Measurements from ENCODE around the gene PDE1A.

Gene PDE1A

GRCh38 chr2:182381225-182381624 lies 45.6 kb downstream of the PDE1A start:
- peaks cover 18% of the 10 kb centered on the region for H3K9me3 Mint-ChIP-seq
- H3K4me1 Mint-ChIP-seq: no peaks in the 10 kb centered on the region
- no peaks in the 10 kb centered on the region for H3K27me3 Mint-ChIP-seq
- CTCF ChIA-PET: no interaction called here
- no peak for DNase-seq
- H3K27ac Mint-ChIP-seq: no peak overlapping the region
- H3K36me3 Mint-ChIP-seq: no peaks in the 10 kb centered on the region
- H3K4me3 Mint-ChIP-seq: no peak overlapping the region

GRCh38 chr2:182379241-182379640 lies 47.6 kb downstream of the PDE1A start:
- H3K27ac Mint-ChIP-seq: no peak overlapping the region
- H3K4me1 Mint-ChIP-seq: no peaks in the 10 kb centered on the region
- DNase-seq: no peak
- H3K9me3 Mint-ChIP-seq: peaks cover 19% of the 10 kb centered on the region
- CTCF ChIA-PET: no interaction called here
- H3K36me3 Mint-ChIP-seq: no peaks in the 10 kb centered on the region
- no peaks in the 10 kb centered on the region for H3K27me3 Mint-ChIP-seq
- no peak overlapping the region for H3K4me3 Mint-ChIP-seq

GRCh38 chr2:182378759-182379158 lies 48.1 kb downstream of the PDE1A start:
- CTCF ChIA-PET: no interaction called here
- Mint-ChIP-seq H3K9me3 (peaks cover 17% of the 10 kb centered on the region), H3K4me3 (no peak overlapping the region), H3K27ac (no peak overlapping the region), H3K4me1 (no peaks in the 10 kb centered on the region), H3K36me3 (no peaks in the 10 kb centered on the region), H3K27me3 (no peaks in the 10 kb centered on the region)
- DNase-seq: no peak

GRCh38 chr2:182377467-182377866 lies 49.4 kb downstream of the PDE1A start:
- no peaks in the 10 kb centered on the region for H3K4me1 Mint-ChIP-seq
- H3K27me3 Mint-ChIP-seq: no peaks in the 10 kb centered on the region
- no peak overlapping the region for H3K27ac Mint-ChIP-seq
- CTCF ChIA-PET: no interaction called here
- H3K9me3 Mint-ChIP-seq: peaks cover 21% of the 10 kb centered on the region
- no peak overlapping the region for H3K4me3 Mint-ChIP-seq
- DNase-seq: no peak
- no peaks in the 10 kb centered on the region for H3K36me3 Mint-ChIP-seq

- H3K9me3 Mint-ChIP-seq: peaks cover 19% of the 10 kb centered on the region
- H3K4me1 Mint-ChIP-seq: no peaks in the 10 kb centered on the region
Measured at GRCh38 chr2:182375862-182376261, 51.0 kb downstream of the PDE1A start.

GRCh38 chr2:182372661-182373060 lies 54.2 kb downstream of the PDE1A start:
- CTCF ChIA-PET: no interaction called here
- Mint-ChIP-seq H3K4me1 (no peaks in the 10 kb centered on the region), H3K4me3 (no peak overlapping the region), H3K36me3 (no peaks in the 10 kb centered on the region), H3K9me3 (peaks cover 19% of the 10 kb centered on the region), H3K27ac (no peak overlapping the region), H3K27me3 (no peaks in the 10 kb centered on the region)
- no peak for DNase-seq

More at GRCh38 chr2:182375862-182376261, 51.0 kb downstream of the PDE1A start:
- Mint-ChIP-seq H3K4me3 (no peak overlapping the region), H3K27me3 (no peaks in the 10 kb centered on the region), H3K36me3 (no peaks in the 10 kb centered on the region), H3K27ac (no peak overlapping the region)
- DNase-seq: no peak
- CTCF ChIA-PET: no interaction called here

GRCh38 chr2:182368996-182369395 lies 57.8 kb downstream of the PDE1A start:
- CTCF ChIA-PET: no interaction called here
- Mint-ChIP-seq H3K36me3 (no peaks in the 10 kb centered on the region), H3K27ac (no peak overlapping the region), H3K4me1 (no peaks in the 10 kb centered on the region), H3K27me3 (no peaks in the 10 kb centered on the region), H3K9me3 (peaks cover 4% of the 10 kb centered on the region), H3K4me3 (no peak overlapping the region)
- DNase-seq: no peak

- H3K4me1 Mint-ChIP-seq: no peaks in the 10 kb centered on the region
- DNase-seq: no peak
- H3K9me3 Mint-ChIP-seq: peaks cover 2% of the 10 kb centered on the region
- no peaks in the 10 kb centered on the region for H3K36me3 Mint-ChIP-seq
- no peak overlapping the region for H3K4me3 Mint-ChIP-seq
- no peaks in the 10 kb centered on the region for H3K27me3 Mint-ChIP-seq
- H3K27ac Mint-ChIP-seq: no peak overlapping the region
- CTCF ChIA-PET: no interaction called here
Measured at GRCh38 chr2:182368446-182368845, 58.4 kb downstream of the PDE1A start.

GRCh38 chr2:182367401-182367800 lies 59.4 kb downstream of the PDE1A start:
- Mint-ChIP-seq H3K4me1 (no peaks in the 10 kb centered on the region), H3K4me3 (no peak overlapping the region), H3K36me3 (no peaks in the 10 kb centered on the region), H3K9me3 (no peaks in the 10 kb centered on the region), H3K27me3 (no peaks in the 10 kb centered on the region), H3K27ac (no peak overlapping the region)
- CTCF ChIA-PET: no interaction called here
- no peak for DNase-seq

GRCh38 chr2:182366628-182367027 lies 60.2 kb downstream of the PDE1A start:
- CTCF ChIA-PET: no interaction called here
- no peaks in the 10 kb centered on the region for H3K27me3 Mint-ChIP-seq
- no peak overlapping the region for H3K27ac Mint-ChIP-seq
- H3K4me1 Mint-ChIP-seq: no peaks in the 10 kb centered on the region
- no peak overlapping the region for H3K4me3 Mint-ChIP-seq
- DNase-seq: no peak
- no peaks in the 10 kb centered on the region for H3K9me3 Mint-ChIP-seq
- H3K36me3 Mint-ChIP-seq: no peaks in the 10 kb centered on the region

- CTCF ChIA-PET: no interaction called here
- Mint-ChIP-seq H3K36me3 (no peaks in the 10 kb centered on the region), H3K27ac (no peak overlapping the region), H3K9me3 (no peaks in the 10 kb centered on the region), H3K27me3 (no peaks in the 10 kb centered on the region), H3K4me3 (no peak overlapping the region), H3K4me1 (no peaks in the 10 kb centered on the region)
- DNase-seq: no peak
Measured at GRCh38 chr2:182365855-182366254, 61.0 kb downstream of the PDE1A start.

- CTCF ChIA-PET: no interaction called here
- no peaks in the 10 kb centered on the region for H3K9me3 Mint-ChIP-seq
- no peak for DNase-seq
- no peaks in the 10 kb centered on the region for H3K27me3 Mint-ChIP-seq
- no peaks in the 10 kb centered on the region for H3K36me3 Mint-ChIP-seq
- no peaks in the 10 kb centered on the region for H3K4me1 Mint-ChIP-seq
- H3K27ac Mint-ChIP-seq: no peak overlapping the region
- no peak overlapping the region for H3K4me3 Mint-ChIP-seq
Measured at GRCh38 chr2:182361477-182361876, 65.4 kb downstream of the PDE1A start.

- Mint-ChIP-seq H3K27ac (no peak overlapping the region), H3K4me3 (no peak overlapping the region), H3K9me3 (no peaks in the 10 kb centered on the region), H3K27me3 (no peaks in the 10 kb centered on the region), H3K4me1 (no peaks in the 10 kb centered on the region), H3K36me3 (no peaks in the 10 kb centered on the region)
- DNase-seq: no peak
- CTCF ChIA-PET: no interaction called here
Measured at GRCh38 chr2:182360663-182361260, 66.1 kb downstream of the PDE1A start.

- H3K27ac Mint-ChIP-seq: no peak overlapping the region
- H3K36me3 Mint-ChIP-seq: no peaks in the 10 kb centered on the region
- H3K9me3 Mint-ChIP-seq: no peaks in the 10 kb centered on the region
- no peaks in the 10 kb centered on the region for H3K4me1 Mint-ChIP-seq
- no peak for DNase-seq
- no peak overlapping the region for H3K4me3 Mint-ChIP-seq
- no peaks in the 10 kb centered on the region for H3K27me3 Mint-ChIP-seq
- CTCF ChIA-PET: no interaction called here
Measured at GRCh38 chr2:182359990-182360662, 66.7 kb downstream of the PDE1A start.

GRCh38 chr2:182359027-182359989 lies 67.5 kb downstream of the PDE1A start:
- H3K4me1 Mint-ChIP-seq: no peaks in the 10 kb centered on the region
- no peak for DNase-seq
- no peak overlapping the region for H3K4me3 Mint-ChIP-seq
- no peaks in the 10 kb centered on the region for H3K36me3 Mint-ChIP-seq
- H3K9me3 Mint-ChIP-seq: no peaks in the 10 kb centered on the region
- no peaks in the 10 kb centered on the region for H3K27me3 Mint-ChIP-seq
- no peak overlapping the region for H3K27ac Mint-ChIP-seq
- CTCF ChIA-PET: no interaction called here

Data from activated naive CD4-positive, alpha-beta T cell treated with anti-CD3 and anti-CD28 coated beads, Interleukin-2, amount 10 ng/mL, durations not matched to agents 7 days and 5 days (primary cell).